H1 (cell line): Measurements from ENCODE around the gene GRPR. TPM values are rescaled to one million over a fixed set of nuclear protein-coding genes. Genes with fewer than 3 reads are reported as not detected.

Experiments used
- ATF3 ChIP-seq: IDR thresholded peaks from 2 replicates; pipeline ENCODE4 v1.6.1; 2011; ENCODE audit warnings: low read depth, mild to moderate bottlenecking, low read length; ENCODE audit not compliant: insufficient read depth
- BACH1 ChIP-seq: IDR thresholded peaks from 2 replicates; pipeline ENCODE4 v1.6.1; 2012; ENCODE audit warnings: low read length, improper control_type of control experiment
- CEBPB ChIP-seq: IDR thresholded peaks from 2 replicates; pipeline ENCODE4 v1.6.1; 2012; ENCODE audit warnings: low read depth, low read length
- CHD2 ChIP-seq: IDR thresholded peaks from 2 replicates; pipeline ENCODE4 v1.6.1; 2012; ENCODE audit warnings: low read length, improper control_type of control experiment
- CREB1 ChIP-seq: IDR thresholded peaks from 2 replicates; pipeline ENCODE4 v1.6.1; 2012; ENCODE audit warnings: inconsistent platforms
- FOSL1 ChIP-seq: IDR thresholded peaks from 2 replicates; pipeline ENCODE4 v1.6.1; 2011; ENCODE audit warnings: mild to moderate bottlenecking, low read depth, low read length, moderate library complexity; ENCODE audit not compliant: insufficient read depth
- GTF2F1 ChIP-seq: IDR thresholded peaks from 2 replicates; pipeline ENCODE4 v1.6.1; 2012; ENCODE audit warnings: low read depth, low read length, improper control_type of control experiment, borderline replicate concordance
- KDM5A ChIP-seq: fragments of 200-600 bp; IDR thresholded peaks from 2 replicates; pipeline ENCODE4 v1.7.1; 2012; ENCODE audit warnings: mild to moderate bottlenecking, low read length, inconsistent platforms, mixed read lengths
- MAFK ChIP-seq: IDR thresholded peaks from 2 replicates; pipeline ENCODE4 v1.6.1; 2012; ENCODE audit warnings: low read depth, mild to moderate bottlenecking, improper control_type of control experiment, low read length
- RBBP5 ChIP-seq: IDR thresholded peaks from 2 replicates; pipeline ENCODE4 v1.7.1; 2012; ENCODE audit warnings: low read depth, mild to moderate bottlenecking, inconsistent platforms, low read length, moderate library complexity, borderline replicate concordance
- SP2 ChIP-seq: IDR thresholded peaks from 2 replicates; pipeline ENCODE4 v1.6.1; 2012; ENCODE audit warnings: mild to moderate bottlenecking, low read length, inconsistent platforms
- TEAD4 ChIP-seq: IDR thresholded peaks from 2 replicates; pipeline ENCODE4 v1.6.1; 2012; ENCODE audit warnings: low read depth, low read length, inconsistent platforms, mixed read lengths
- ZNF274 ChIP-seq: IDR thresholded peaks from 2 replicates; pipeline ENCODE4 v1.7.0; 2012; ENCODE audit warnings: low read length, borderline replicate concordance; ENCODE audit errors: extremely low read depth
- polyA plus RNA-seq, 7 experiments: library from polyadenylated mRNA; depleted of rRNA in 3 of 7; stranded (reverse) in 5 of 7; unstranded in 2 of 7; fragments of >200 nt in 5 of 7; fragments of 200-250 nt in 2 of 7; gene quantifications; 1 replicate in 5 of 7; 2 replicates in 1 of 7; 4 replicates in 1 of 7; pipeline versions ENCODE4 v1.2.1 to v1.2.3, GENCODE V29; 2011 to 2013; ENCODE audit warnings: missing spikeins in 2 of 7, mixed read lengths in 2 of 7
- total RNA-seq: library from RNA; stranded (reverse); fragmentation: NEBNext Ultra II Directional; extraction: Animal tissue kit (Norgen Biotek cat#: 25700); gene quantifications from 2 replicates; pipeline ENCODE4 v1.2.1, GENCODE V29; 2021

Gene GRPR
- total and polyA plus RNA-seq, 2 of the 8 experiments (the other 6 are each of a cell fraction or from before 2014, with no cell fraction given), result 18.6 to 78.4 TPM

GRCh38 chrX:16134936-16135335, 11.6 kb downstream of the GRPR start (continued):
- TF ChIP-seq ATF3 (no peak), ZNF274 (no peak), CREB1 (no peak), CHD2 (no peak), KDM5A (no peak), SP2 (no peak), RBBP5 (no peak), FOSL1 (no peak), GTF2F1 (no peak), BACH1 (no peak), TEAD4 (no peak), MAFK (no peak), CEBPB (no peak)
